Measurements from ENCODE around the gene MTFR2. TPM values are rescaled to one million over a fixed set of nuclear protein-coding genes. Genes with fewer than 3 reads are reported as not detected.

MTFR2 gene
- total RNA-seq, 1 experiment from 2014 or later = 18.5 TPM

- H3K9me3 ChIP-seq = no peaks in the 10 kb centered on the region
- H3K9me3 Mint-ChIP-seq (ENCODE audit: unreplicated experiment) = no peaks in the 10 kb centered on the region
- peaks cover 9% of the 10 kb centered on the region for H3K4me1 Mint-ChIP-seq (ENCODE audit: low read depth, unreplicated experiment)
- H3K27me3 Mint-ChIP-seq (ENCODE audit: insufficient read depth, unreplicated experiment) = no peaks in the 10 kb centered on the region
- no TSS peak for BruUV-seq (replicated peaks)
- no peak overlapping the region for H3K4me3 Mint-ChIP-seq (ENCODE audit: unreplicated experiment)
- intact Hi-C loops (cut with micrococcal nuclease; ENCODE audit: unreplicated experiment) = no loop called here
- no peak for DNase-seq
- H3K4me3 ChIP-seq (ENCODE audit: low read depth, low read length) = no peak overlapping the region
- H3K27ac Mint-ChIP-seq (ENCODE audit: unreplicated experiment) = no peak overlapping the region
- no peak for TF ChIP-seq CTCF (IDR thresholded peaks at IDR 0.05; ENCODE audit: insufficient read depth in 1 of 2, low read depth in 1 of 2, low read length in 1 of 2, severe bottlenecking in 1 of 2, unreplicated experiment in 1 of 2)
- CTCF ChIA-PET = no interaction called here
- no peaks in the 10 kb centered on the region; the same call in 1 of the 2 replicates for H3K4me1 ChIP-seq
- POLR2A ChIA-PET = interaction anchor here (0.9 kb wide), 1 partner anchor 10 kb away, joined by 3 read pairs; no protein-coding TSS in a partner anchor
- peaks cover 55% of the 10 kb centered on the region for H3K36me3 Mint-ChIP-seq (ENCODE audit: insufficient read depth, unreplicated experiment)
- H3K27me3 ChIP-seq (replicated peaks; ENCODE audit: control insufficient read depth, insufficient read depth, low read length) = no peaks in the 10 kb centered on the region
- H3K36me3 ChIP-seq (ENCODE audit: control insufficient read depth, insufficient read depth, low read length) = no peaks in the 10 kb centered on the region; the same call in 1 of the 2 replicates
Measured at GRCh38 chr6:136280032-136280609, 30.0 kb upstream of the MTFR2 start.

- H3K36me3 ChIP-seq (ENCODE audit: control insufficient read depth, insufficient read depth, low read length) = no peaks in the 10 kb centered on the region; the same call in 1 of the 2 replicates
- H3K27me3 ChIP-seq (replicated peaks; ENCODE audit: control insufficient read depth, insufficient read depth, low read length) = no peaks in the 10 kb centered on the region
- no TSS peak for BruUV-seq (replicated peaks)
- no peak overlapping the region for H3K27ac Mint-ChIP-seq (ENCODE audit: unreplicated experiment)
- no peaks in the 10 kb centered on the region for H3K27me3 Mint-ChIP-seq (ENCODE audit: insufficient read depth, unreplicated experiment)
- H3K9me3 Mint-ChIP-seq (ENCODE audit: unreplicated experiment) = no peaks in the 10 kb centered on the region
- no peaks in the 10 kb centered on the region for H3K4me1 ChIP-seq
- intact Hi-C loops (cut with micrococcal nuclease; ENCODE audit: unreplicated experiment) = no loop called here
- no peaks in the 10 kb centered on the region for H3K9me3 ChIP-seq
- POLR2A ChIA-PET = interaction anchor here (0.7 kb wide), 1 partner anchor 24 kb away, joined by 3 read pairs; the partner anchor contains the start of gene MTFR2
- H3K4me3 ChIP-seq (ENCODE audit: low read depth, low read length) = no peak overlapping the region
- no peak for TF ChIP-seq CTCF (IDR thresholded peaks at IDR 0.05; ENCODE audit: insufficient read depth in 1 of 2, low read depth in 1 of 2, low read length in 1 of 2, severe bottlenecking in 1 of 2, unreplicated experiment in 1 of 2)
- no peak for DNase-seq
- CTCF ChIA-PET = no interaction called here
- H3K4me3 Mint-ChIP-seq (ENCODE audit: unreplicated experiment) = no peak overlapping the region
- no peaks in the 10 kb centered on the region for H3K4me1 Mint-ChIP-seq (ENCODE audit: low read depth, unreplicated experiment)
- peaks cover 78% of the 10 kb centered on the region for H3K36me3 Mint-ChIP-seq (ENCODE audit: insufficient read depth, unreplicated experiment)
Measured at GRCh38 chr6:136274062-136274461, 24.0 kb upstream of the MTFR2 start.

GRCh38 chr6:136265101-136265500 lies 15.0 kb upstream of the MTFR2 start:
- CTCF ChIA-PET = no interaction called here
- H3K4me1 ChIP-seq = no peaks in the 10 kb centered on the region
- POLR2A ChIA-PET = no interaction called here
- H3K27me3 ChIP-seq (replicated peaks; ENCODE audit: control insufficient read depth, insufficient read depth, low read length) = no peaks in the 10 kb centered on the region
- Mint-ChIP-seq H3K36me3 (ENCODE audit: insufficient read depth, unreplicated experiment) (peaks cover 90% of the 10 kb centered on the region), H3K27me3 (ENCODE audit: insufficient read depth, unreplicated experiment) (no peaks in the 10 kb centered on the region), H3K9me3 (ENCODE audit: unreplicated experiment) (no peaks in the 10 kb centered on the region), H3K4me1 (ENCODE audit: low read depth, unreplicated experiment) (peaks cover 7% of the 10 kb centered on the region), H3K27ac (ENCODE audit: unreplicated experiment) (no peak overlapping the region), H3K4me3 (ENCODE audit: unreplicated experiment) (no peak overlapping the region)
- no peak overlapping the region for H3K4me3 ChIP-seq (ENCODE audit: low read depth, low read length)
- intact Hi-C loops (cut with micrococcal nuclease; ENCODE audit: unreplicated experiment) = no loop called here
- H3K9me3 ChIP-seq = no peaks in the 10 kb centered on the region
- BruUV-seq (replicated peaks) = no TSS peak
- peaks cover 2% of the 10 kb centered on the region; the same call in 1 of the 2 replicates for H3K36me3 ChIP-seq (ENCODE audit: control insufficient read depth, insufficient read depth, low read length)
- TF ChIP-seq CTCF (IDR thresholded peaks at IDR 0.05; ENCODE audit: insufficient read depth in 1 of 2, low read depth in 1 of 2, low read length in 1 of 2, severe bottlenecking in 1 of 2, unreplicated experiment in 1 of 2) = no peak
- DNase-seq = no peak
